NCI-H2227 treated with DMSO at 0.1 percent for 48 hours (cell line): ENCODE results near the gene FAM8A1.
"Not testable (repeated sequence)": the region's sequence is repeated elsewhere in the genome, so short reads cannot be mapped to it uniquely, and the experiment has no call there.

Experiments
- DNase-seq: peaks from one replicate; lab custom pipeline; 2025; lab: John Stamatoyannopoulos, UW

FAM8A1 gene, protein sequence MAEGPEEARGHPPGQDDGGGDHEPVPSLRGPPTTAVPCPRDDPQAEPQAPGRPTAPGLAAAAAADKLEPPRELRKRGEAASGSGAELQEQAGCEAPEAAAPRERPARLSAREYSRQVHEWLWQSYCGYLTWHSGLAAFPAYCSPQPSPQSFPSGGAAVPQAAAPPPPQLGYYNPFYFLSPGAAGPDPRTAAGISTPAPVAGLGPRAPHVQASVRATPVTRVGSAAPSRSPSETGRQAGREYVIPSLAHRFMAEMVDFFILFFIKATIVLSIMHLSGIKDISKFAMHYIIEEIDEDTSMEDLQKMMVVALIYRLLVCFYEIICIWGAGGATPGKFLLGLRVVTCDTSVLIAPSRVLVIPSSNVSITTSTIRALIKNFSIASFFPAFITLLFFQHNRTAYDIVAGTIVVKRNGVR

GRCh38 chr6:17599877-17600526 lies at the start of gene FAM8A1:
FAM8A1 (plus strand) TSS chr6:17600302; CDS start chr6:17600410, 108 bp downstream.
- peak; percentile 89 for DNase-seq

- no peak for DNase-seq
Observed at GRCh38 chr6:17551383-17551958, 48.6 kb upstream of the FAM8A1 start.

GRCh38 chr6:17552861-17553260 lies 47.2 kb upstream of the FAM8A1 start:
- DNase-seq, result no peak

DNA sequence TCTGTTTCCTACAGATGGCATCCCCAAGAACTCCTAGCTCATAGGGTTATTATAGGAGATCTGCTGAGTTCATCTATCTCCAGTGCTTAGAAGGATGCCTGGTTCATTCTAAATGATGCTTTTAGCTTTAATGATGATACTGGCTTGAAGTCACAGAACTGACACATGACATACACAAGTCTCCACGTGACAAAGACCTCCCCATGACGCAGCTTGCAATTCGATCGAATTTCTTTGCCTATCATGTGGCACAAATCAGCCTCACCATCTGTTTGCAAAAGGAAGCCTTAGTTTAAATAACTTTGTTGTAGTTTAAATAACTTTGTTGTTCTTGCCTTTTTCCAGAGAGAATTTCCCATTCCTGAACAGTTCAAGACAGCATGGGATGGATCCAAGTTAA lies 44.1 kb upstream of the FAM8A1 start:
- DNase-seq, result no peak

GRCh38 chr6:17562636-17563035 lies 37.5 kb upstream of the FAM8A1 start:
- no peak for DNase-seq

GRCh38 chr6:17565399-17565798 lies 34.7 kb upstream of the FAM8A1 start:
- no peak for DNase-seq

DNA sequence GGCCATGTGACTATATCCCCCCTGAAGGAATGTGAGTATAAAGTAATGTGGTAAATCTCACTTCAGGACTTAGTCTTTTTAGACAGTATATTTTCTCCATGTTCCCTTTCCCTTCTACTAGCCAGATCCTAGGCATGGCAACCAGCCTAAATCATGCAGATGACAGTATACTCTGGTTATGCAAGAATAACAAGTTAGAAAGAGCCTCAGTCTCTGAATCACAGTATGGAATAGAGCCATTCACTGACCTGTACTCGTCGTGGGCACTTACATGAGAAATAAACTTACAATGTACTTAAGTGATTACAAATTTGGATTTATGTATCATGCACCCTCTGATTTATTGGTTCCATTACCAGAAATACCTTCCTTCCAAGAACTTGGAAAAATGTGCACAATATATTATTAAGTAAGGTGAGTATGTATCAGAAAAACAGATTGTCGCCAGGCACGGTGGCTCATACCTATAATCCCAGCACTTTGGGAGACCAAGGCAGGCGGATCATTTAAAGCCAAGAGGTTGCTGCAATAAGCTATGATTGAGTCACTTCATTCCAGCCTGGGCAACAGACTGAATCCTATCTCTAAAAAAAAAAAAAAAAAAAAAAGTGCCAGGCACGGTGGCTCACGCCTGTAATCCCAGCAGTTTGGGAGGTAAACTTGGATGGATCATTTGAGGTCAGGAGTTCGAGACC lies 25.1 kb upstream of the FAM8A1 start:
- DNase-seq, result no peak

GRCh38 chr6:17577059-17577458 lies 23.0 kb upstream of the FAM8A1 start:
- DNase-seq, result no peak

GRCh38 chr6:17580518-17581048 lies 19.5 kb upstream of the FAM8A1 start:
- DNase-seq, result peak; percentile 84

DNA sequence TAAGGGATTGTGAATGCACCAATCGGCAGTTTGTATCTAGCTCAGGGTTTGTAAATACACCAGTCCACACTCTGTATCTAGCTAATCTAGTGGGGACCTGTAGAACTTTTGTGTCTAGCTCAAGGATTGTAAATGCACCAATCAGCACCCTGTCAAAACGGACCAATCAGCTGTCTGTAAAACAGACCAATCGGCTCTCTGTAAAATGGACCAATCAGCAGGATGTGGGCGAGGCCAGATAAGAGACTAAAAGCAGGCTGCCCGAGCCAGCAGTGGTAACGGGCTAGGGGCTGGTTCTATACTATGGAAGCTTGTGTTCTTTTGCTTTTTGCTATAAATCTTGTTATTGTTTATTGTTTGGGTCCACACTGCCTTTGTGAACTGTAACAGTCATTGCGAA lies 18.8 kb upstream of the FAM8A1 start:
- not testable (repeated sequence) for DNase-seq

DNA sequence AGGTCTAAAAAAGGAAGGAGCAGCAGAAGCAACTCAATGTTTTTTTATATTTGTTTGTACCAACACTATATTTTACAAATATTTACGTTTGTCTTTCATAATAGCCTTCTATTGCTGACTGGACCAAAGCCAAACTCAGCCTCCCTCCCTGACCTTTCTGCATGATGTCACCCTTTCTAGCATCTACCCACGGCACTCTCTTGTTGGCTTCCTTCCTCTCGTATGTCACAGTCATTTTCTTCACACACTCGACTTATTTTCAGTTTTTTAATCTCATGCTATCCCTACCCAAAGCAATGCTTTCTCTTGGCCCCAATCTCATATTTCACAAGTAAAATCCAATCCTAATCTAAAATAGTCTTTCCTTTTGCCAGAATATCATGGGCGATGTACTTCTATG lies 16.3 kb upstream of the FAM8A1 start:
- DNase-seq, result no peak

- DNase-seq, result peak; percentile 72
Observed at GRCh38 chr6:17584241-17584803, 15.8 kb upstream of the FAM8A1 start.

GRCh38 chr6:17585766-17586490 lies 14.2 kb upstream of the FAM8A1 start:
- DNase-seq, result no peak

- not testable (repeated sequence) for DNase-seq
Observed at GRCh38 chr6:17586623-17587022, 13.5 kb upstream of the FAM8A1 start.

DNA sequence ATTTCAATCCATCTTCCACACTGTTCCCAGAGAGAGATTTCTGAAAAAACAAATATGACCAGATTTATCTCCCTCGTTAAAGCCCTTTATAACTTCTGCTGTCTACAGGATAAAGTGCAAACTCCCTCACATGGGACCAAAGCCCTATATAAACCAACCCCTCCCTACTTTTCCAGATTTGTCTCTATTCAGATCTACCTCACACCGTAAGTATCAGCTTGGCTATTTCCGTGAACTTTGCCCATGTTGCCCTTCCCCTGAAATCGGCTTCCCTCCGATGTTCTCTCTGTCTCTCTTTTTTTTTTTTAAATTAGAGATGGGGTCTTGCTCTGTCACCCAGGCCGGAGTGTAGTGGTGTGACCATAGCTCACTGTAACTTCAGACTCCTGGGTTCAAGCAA lies 12.1 kb upstream of the FAM8A1 start:
- no peak for DNase-seq

DNA sequence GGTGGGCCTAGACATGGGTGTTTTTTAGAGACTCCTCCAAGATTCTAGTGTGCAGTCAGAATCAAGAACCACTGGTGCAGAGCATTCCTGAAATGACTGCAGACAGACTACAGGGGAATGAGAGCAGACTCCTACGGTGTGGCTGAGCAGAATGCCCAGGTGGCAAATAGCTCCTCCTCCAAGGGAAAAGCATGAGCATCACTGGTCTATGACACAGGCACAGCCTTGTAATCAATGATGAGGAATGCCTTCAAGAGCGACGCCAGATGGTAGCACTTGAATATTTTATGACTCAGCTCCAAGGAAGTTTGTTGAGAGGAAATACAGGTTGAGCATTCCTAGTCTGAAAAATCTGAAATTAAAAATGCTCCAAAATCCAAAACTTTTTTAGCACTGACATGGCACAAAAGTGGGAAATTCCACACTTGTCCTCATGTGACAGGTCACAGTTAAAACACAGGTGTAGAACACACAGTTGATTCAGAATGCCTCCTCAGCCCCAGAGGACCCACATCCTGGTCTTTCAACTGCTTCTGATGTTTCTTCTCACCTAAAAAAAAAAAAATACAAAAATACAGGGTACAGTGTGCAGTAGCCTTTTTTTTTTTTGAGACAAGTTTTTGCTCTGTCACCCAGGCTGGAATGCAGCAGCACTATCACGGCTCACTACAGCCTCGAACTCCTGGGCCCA lies 10.6 kb upstream of the FAM8A1 start:
- DNase-seq, result no peak

DNA sequence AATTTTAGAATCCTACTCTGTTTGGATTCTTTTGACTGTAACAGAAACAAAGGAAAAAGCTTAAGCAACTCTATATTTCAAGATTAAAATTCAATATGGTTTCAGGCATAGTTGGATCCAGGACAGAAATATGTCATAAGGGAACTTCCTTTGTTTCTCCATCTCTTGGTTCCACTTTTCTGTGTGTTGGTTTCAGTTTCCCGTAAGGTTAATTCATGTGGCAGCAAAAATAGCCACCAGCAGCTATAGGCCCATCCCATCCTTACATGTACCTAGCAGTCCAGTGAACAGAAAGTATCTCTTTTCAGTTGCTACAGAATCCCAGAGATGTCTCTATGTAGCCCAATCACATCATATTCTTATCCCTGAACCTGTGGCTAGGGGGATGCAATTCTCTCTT lies 8.8 kb upstream of the FAM8A1 start:
- DNase-seq, result no peak

- no peak for DNase-seq
Observed at GRCh38 chr6:17593246-17593645, 6.9 kb upstream of the FAM8A1 start.

- DNase-seq, result no peak
Observed at GRCh38 chr6:17596085-17596484, 4.0 kb upstream of the FAM8A1 start.

DNA sequence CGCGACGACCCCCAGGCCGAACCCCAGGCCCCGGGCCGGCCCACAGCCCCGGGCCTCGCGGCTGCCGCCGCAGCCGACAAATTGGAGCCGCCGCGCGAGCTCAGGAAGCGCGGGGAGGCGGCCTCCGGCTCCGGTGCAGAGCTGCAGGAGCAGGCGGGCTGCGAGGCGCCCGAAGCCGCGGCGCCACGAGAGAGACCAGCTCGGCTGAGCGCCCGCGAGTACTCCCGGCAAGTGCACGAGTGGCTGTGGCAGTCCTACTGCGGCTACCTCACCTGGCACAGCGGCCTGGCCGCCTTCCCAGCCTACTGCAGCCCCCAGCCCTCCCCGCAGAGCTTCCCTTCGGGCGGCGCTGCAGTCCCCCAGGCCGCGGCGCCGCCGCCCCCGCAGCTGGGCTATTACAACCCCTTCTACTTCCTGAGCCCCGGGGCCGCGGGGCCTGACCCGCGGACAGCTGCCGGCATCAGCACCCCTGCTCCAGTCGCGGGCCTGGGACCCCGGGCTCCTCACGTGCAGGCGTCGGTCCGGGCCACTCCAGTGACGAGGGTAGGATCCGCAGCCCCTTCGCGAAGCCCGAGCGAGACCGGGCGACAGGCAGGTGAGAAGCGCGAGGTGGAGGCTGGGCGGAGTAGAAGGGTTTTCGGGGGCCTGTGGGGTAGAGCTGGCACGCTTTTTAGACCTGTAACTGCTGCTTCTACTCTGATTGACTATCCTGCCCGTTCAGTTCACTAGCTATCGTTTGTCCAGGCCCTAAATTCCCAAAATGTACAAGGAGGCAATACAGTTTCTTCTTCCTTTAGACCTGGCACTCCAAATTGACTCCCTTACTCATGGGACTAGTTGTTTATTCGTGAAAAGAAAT lies 654 bp downstream of the FAM8A1 start:
- no peak for DNase-seq
